Measurements from ENCODE around the gene RBM10.

DNA sequence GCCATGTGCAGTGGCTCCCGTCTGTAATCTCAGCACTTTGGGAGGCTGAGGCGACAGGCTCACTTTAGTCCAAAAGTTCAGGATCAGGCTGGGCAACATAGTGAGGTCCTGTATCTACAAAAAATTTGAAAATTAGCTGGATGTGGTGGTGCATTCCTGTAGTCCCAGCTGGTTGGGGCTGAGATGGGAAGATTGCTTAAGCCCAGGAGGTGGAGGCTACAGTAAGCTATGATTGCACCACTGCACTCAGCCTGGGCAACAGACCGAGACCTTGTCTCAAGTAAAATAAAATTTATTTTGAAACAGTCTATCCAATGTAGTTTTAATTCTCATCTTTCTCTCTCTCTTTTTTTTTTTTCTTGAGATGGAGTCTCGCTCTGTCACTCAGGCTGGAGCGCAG lies 21.1 kb downstream of the RBM10 start:
- TF ChIP-seq, protein P1, sequence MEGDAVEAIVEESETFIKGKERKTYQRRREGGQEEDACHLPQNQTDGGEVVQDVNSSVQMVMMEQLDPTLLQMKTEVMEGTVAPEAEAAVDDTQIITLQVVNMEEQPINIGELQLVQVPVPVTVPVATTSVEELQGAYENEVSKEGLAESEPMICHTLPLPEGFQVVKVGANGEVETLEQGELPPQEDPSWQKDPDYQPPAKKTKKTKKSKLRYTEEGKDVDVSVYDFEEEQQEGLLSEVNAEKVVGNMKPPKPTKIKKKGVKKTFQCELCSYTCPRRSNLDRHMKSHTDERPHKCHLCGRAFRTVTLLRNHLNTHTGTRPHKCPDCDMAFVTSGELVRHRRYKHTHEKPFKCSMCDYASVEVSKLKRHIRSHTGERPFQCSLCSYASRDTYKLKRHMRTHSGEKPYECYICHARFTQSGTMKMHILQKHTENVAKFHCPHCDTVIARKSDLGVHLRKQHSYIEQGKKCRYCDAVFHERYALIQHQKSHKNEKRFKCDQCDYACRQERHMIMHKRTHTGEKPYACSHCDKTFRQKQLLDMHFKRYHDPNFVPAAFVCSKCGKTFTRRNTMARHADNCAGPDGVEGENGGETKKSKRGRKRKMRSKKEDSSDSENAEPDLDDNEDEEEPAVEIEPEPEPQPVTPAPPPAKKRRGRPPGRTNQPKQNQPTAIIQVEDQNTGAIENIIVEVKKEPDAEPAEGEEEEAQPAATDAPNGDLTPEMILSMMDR (IDR thresholded peaks at IDR 0.05) = no peak
- TF ChIP-seq POLR2A (IDR thresholded peaks at IDR 0.05) = no peak
